Activated naive CD8-positive, alpha-beta T cell (primary cell): ENCODE results near the gene SMARCAL1.
"Not testable (repeated sequence)": the region's sequence is repeated elsewhere in the genome, so short reads cannot be mapped to it uniquely, and the experiment has no call there.

ENCODE experiments used
- H3K27ac Mint-ChIP-seq: one replicate; pipeline ENCODE4 v1.8.0; 2021; ENCODE audit warnings: mixed read lengths
- H3K27me3 Mint-ChIP-seq: one replicate; pipeline ENCODE4 v1.8.0; 2021; ENCODE audit warnings: mixed read lengths
- H3K36me3 Mint-ChIP-seq: one replicate; pipeline ENCODE4 v1.8.0; 2021; ENCODE audit warnings: mixed read lengths
- H3K4me1 Mint-ChIP-seq: one replicate; pipeline ENCODE4 v1.8.0; 2021; ENCODE audit warnings: low read depth, mixed read lengths
- H3K4me3 Mint-ChIP-seq: one replicate; pipeline ENCODE4 v1.8.0; 2021; ENCODE audit warnings: mild to moderate bottlenecking, mixed read lengths
- H3K9me3 Mint-ChIP-seq: one replicate; pipeline ENCODE4 v1.8.0; 2021; ENCODE audit warnings: low read depth, mixed read lengths

The SMARCAL1 gene

DNA sequence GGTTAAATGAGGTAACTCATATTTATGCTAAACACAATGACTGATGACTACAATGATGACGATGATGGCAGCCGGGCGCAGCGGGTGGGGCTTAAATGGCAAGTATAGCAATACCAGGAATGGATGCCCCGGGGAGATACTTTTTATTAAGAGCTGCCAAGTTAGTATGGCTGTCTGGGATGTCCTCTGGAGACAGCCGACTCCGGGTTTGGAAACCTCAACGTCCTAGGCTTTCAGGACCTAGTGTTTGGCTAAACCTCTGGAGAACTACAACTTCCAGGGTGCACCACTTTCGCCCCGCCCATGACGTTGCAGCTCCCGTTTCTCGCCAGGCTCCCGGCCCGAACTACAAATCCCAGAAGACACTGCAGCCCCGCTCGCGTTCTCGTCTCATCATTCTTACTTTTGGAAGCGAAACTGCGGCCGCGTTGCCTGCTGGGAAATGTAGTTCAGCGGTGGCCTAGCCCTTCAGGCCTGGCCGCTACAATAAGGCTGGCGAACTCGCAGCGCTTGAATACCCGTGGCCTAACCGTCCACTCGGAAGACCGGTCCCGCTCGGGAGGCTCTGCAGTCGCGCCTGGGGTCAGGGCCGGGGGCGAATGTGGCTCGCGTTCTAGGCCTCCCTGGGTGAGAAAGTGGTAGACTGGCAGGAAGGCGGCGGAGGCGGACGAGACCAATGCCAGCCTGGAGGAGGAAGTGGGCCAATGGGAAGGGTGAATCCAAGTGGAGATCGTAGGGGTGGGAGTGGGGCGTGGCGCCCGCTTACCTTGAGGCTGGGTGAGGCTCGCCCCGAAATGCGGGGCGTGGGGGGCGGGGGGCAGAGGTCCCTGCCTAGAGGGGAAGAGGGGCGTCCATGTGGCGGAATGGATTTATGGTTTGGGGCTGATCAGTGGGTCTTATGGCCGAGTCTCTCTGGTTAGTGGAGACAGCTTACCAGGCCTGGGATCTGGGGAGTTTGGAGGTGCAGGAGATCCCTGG, at the start of gene SMARCAL1:
TSS of gene SMARCAL1 (plus strand) at position 463 of the 978 bp plus-strand sequence. CDS start 2,221 bp downstream, outside the sequence.
- no peaks in the 10 kb centered on the region for H3K9me3 Mint-ChIP-seq
- peaks cover 3% of the 10 kb centered on the region for H3K36me3 Mint-ChIP-seq
- H3K27me3 Mint-ChIP-seq, result no peaks in the 10 kb centered on the region
- peaks cover 19% of the 10 kb centered on the region for H3K4me1 Mint-ChIP-seq
- peak within 1 kb of the TSS; percentile 96 for H3K27ac Mint-ChIP-seq
- peak within 1 kb of the TSS; percentile 96 for H3K4me3 Mint-ChIP-seq

DNA sequence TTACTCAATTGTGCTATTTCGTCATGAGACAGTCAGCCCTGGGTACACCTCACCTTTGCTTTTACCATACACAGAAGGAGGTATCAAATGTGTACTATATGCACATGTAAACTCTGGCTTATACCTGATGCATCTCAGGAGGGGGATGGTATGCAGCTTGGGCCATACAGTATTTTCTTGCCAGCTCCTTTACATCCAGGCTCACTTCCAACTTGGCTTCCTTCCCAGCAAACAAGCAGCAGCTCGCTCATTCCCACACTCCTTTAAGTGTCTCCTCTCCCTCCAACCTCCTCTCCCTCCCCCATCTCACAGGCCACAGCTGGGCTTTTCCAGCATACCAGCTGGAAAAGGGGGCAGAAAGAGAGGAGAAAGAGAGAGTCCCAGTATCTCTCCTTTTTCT, 49.6 kb upstream of the SMARCAL1 start:
- H3K9me3 Mint-ChIP-seq, result no peaks in the 10 kb centered on the region
- H3K4me3 Mint-ChIP-seq, result no peak overlapping the region
- no peaks in the 10 kb centered on the region for H3K36me3 Mint-ChIP-seq
- H3K27me3 Mint-ChIP-seq, result no peaks in the 10 kb centered on the region
- H3K4me1 Mint-ChIP-seq, result no peaks in the 10 kb centered on the region
- no peak overlapping the region for H3K27ac Mint-ChIP-seq

GRCh38 chr2:216363221-216363620, 49.1 kb upstream of the SMARCAL1 start:
- Mint-ChIP-seq H3K36me3 (no peaks in the 10 kb centered on the region), H3K27me3 (peaks cover 2% of the 10 kb centered on the region), H3K4me1 (no peaks in the 10 kb centered on the region), H3K4me3 (no peak overlapping the region), H3K9me3 (no peaks in the 10 kb centered on the region), H3K27ac (no peak overlapping the region)

DNA sequence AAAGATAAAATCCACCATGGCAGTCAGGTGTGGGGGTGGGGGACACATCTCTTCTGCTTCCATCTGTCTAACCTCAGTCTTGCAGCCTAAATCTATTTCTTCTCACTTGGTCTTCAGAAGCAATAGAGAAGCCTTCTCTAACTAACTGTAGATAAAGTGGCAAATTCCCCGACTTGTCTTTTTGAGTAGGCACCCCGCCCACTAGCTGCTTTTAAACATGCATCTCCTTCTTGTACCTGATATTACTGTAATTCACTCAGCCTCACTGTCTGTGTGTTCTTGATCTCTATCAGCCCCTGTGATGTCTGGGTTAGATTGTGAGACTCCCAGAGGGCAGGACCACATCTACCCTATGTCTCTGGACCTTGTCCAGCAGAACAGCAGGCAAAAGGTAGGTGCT, 46.8 kb upstream of the SMARCAL1 start:
- Mint-ChIP-seq H3K27me3 (peaks cover 10% of the 10 kb centered on the region), H3K4me1 (peaks cover 2% of the 10 kb centered on the region), H3K4me3 (no peak overlapping the region)

DNA sequence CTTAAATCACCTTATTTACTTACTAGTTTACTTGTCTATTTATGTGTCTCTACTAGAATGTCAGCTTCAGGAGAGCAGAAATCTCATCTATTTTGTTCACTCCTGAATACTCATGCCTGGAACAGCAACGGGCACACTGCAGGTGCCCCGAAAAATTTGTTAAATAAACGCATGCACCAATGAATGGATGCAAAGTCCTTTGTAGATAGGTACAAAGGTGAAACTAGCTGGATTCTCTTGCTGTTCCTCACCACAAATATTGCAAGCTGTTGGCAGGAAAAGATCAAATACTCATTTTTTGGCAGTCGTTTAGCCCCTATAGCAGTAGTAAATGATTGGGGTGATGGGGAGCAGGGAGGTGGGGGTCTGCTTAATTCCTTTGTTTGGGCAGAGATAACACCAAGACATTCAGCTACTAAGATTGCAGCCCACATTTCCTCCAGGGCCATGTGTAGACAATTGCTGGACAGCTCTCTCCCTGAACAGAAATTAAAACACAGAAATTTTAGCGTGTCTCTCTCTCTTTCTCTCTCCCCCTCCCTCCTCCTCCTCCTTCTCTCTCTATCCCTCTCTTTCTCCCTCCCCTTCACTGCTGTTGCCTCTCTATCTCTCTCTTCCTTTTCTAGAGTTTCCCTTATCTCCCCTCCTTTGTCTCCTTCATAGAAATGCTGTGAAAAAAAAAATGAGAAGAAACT, 45.4 kb upstream of the SMARCAL1 start:
- H3K27me3 Mint-ChIP-seq, result peaks cover 16% of the 10 kb centered on the region
- no peaks in the 10 kb centered on the region for H3K36me3 Mint-ChIP-seq
- no peak overlapping the region for H3K27ac Mint-ChIP-seq
- no peak overlapping the region for H3K4me3 Mint-ChIP-seq
- no peaks in the 10 kb centered on the region for H3K9me3 Mint-ChIP-seq
- peaks cover 8% of the 10 kb centered on the region for H3K4me1 Mint-ChIP-seq

More for the DNA sequence above, 46.8 kb upstream of the SMARCAL1 start:
- Mint-ChIP-seq H3K9me3 (no peaks in the 10 kb centered on the region), H3K27ac (no peak overlapping the region), H3K36me3 (no peaks in the 10 kb centered on the region)

GRCh38 chr2:216369821-216370220, 42.5 kb upstream of the SMARCAL1 start:
- Mint-ChIP-seq H3K4me1 (peaks cover 21% of the 10 kb centered on the region), H3K9me3 (no peaks in the 10 kb centered on the region), H3K36me3 (no peaks in the 10 kb centered on the region), H3K27ac (no peak overlapping the region), H3K4me3 (no peak overlapping the region), H3K27me3 (peaks cover 29% of the 10 kb centered on the region)

- Mint-ChIP-seq H3K27me3 (peaks cover 34% of the 10 kb centered on the region), H3K4me1 (peaks cover 21% of the 10 kb centered on the region), H3K36me3 (no peaks in the 10 kb centered on the region), H3K4me3 (peak overlapping the region; percentile 38), H3K27ac (no peak overlapping the region), H3K9me3 (no peaks in the 10 kb centered on the region)
Measured at GRCh38 chr2:216370961-216371712, 41.1 kb upstream of the SMARCAL1 start.

DNA sequence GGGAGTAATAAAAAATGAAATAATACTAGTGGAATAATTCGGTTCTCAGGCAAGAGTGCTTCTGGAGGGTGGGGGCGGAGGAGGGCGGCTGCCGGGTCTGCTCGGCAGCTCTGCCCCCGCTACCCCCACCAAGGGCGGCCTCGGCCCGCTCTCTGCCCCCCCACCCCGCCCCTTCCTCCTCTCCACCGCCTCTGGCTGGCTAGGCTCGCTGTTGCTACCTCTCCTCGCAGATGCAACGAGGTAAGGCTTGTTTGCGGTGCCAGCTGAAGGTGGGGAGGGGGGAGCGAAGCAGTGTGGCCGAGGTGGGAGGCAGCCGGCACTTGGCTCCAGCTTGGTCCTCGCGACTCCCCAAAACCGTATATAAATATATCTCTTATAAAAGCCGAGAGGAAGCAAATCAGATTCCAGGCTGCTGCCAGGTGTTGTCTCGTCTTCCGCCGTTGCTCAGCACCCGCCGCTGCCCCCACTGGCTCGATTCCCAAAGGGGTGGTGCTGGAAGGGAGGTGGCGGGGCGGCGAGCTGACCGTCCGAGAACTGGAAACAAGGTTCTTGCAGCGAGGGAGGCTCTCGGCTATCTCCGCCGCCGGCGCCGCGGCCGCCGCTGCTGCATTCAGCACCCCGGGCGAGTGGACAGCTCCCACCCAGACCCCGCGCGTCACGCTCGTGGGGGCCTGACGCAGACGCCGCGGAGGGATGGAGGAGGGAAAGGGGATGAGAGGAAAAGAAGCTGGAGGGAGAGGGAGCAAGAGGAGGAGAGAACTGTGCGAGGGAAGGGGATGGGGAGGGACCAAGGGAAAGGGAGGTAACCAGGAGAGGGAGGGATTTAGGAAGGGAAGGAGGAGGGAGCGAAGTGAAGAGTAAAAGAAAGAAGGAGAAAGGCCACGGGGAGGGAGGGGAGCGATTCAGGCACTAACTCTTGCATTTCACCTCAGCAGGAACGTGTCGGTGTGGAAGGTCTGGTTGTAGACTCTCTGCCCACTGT, 40.3 kb upstream of the SMARCAL1 start, which contains the start of gene MARCHF4:
TSS of gene MARCHF4 (minus strand) at position 763 of the 982 bp plus-strand sequence. CDS start 2,223 bp downstream, outside the sequence.
- no peaks in the 10 kb centered on the region for H3K9me3 Mint-ChIP-seq
- H3K4me3 Mint-ChIP-seq, result peak within 1 kb of the TSS; percentile 66
- H3K27ac Mint-ChIP-seq, result no peak within 1 kb of the TSS
- peaks cover 21% of the 10 kb centered on the region for H3K4me1 Mint-ChIP-seq
- H3K27me3 Mint-ChIP-seq, result peaks cover 34% of the 10 kb centered on the region
- H3K36me3 Mint-ChIP-seq, result no peaks in the 10 kb centered on the region

- H3K27ac Mint-ChIP-seq, result no peak overlapping the region
Measured at GRCh38 chr2:216372761-216373291, 39.5 kb upstream of the SMARCAL1 start.

GRCh38 chr2:216373896-216374295, 38.4 kb upstream of the SMARCAL1 start:
- H3K36me3 Mint-ChIP-seq, result no peaks in the 10 kb centered on the region
- no peak overlapping the region for H3K27ac Mint-ChIP-seq
- peaks cover 21% of the 10 kb centered on the region for H3K4me1 Mint-ChIP-seq
- H3K9me3 Mint-ChIP-seq, result no peaks in the 10 kb centered on the region
- no peak overlapping the region for H3K4me3 Mint-ChIP-seq
- peaks cover 32% of the 10 kb centered on the region for H3K27me3 Mint-ChIP-seq

More at GRCh38 chr2:216372761-216373291, 39.5 kb upstream of the SMARCAL1 start:
- no peaks in the 10 kb centered on the region for H3K9me3 Mint-ChIP-seq
- H3K27me3 Mint-ChIP-seq, result peaks cover 34% of the 10 kb centered on the region
- H3K4me1 Mint-ChIP-seq, result peaks cover 21% of the 10 kb centered on the region
- H3K36me3 Mint-ChIP-seq, result no peaks in the 10 kb centered on the region
- H3K4me3 Mint-ChIP-seq, result peak overlapping the region; percentile 66

GRCh38 chr2:216375286-216375685, 37.0 kb upstream of the SMARCAL1 start:
- Mint-ChIP-seq H3K27ac (no peak overlapping the region), H3K27me3 (peaks cover 25% of the 10 kb centered on the region), H3K36me3 (no peaks in the 10 kb centered on the region), H3K9me3 (no peaks in the 10 kb centered on the region), H3K4me1 (peaks cover 21% of the 10 kb centered on the region), H3K4me3 (no peak overlapping the region)

DNA sequence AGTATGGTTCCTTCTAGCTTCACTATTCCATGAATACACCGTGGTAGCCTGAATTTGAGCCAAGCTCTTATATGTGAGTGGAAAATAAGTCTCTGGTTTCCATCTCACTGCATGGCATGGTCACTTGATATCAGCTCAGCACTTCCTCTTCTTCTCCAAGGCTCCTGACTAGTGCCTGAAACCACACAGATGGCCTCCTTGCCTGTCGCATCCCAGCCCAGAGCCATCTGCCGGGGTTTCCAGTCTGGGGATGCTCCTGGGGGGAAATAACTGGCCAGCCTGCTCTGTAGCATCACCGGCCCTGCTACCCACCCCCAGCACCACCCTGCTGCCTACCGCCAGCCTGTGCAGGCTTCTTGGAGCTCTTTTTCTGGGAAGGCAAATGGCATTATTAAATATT, 32.3 kb upstream of the SMARCAL1 start:
- Mint-ChIP-seq H3K4me3 (no peak overlapping the region), H3K9me3 (no peaks in the 10 kb centered on the region), H3K27me3 (peaks cover 5% of the 10 kb centered on the region), H3K36me3 (no peaks in the 10 kb centered on the region), H3K27ac (no peak overlapping the region), H3K4me1 (no peaks in the 10 kb centered on the region)

DNA sequence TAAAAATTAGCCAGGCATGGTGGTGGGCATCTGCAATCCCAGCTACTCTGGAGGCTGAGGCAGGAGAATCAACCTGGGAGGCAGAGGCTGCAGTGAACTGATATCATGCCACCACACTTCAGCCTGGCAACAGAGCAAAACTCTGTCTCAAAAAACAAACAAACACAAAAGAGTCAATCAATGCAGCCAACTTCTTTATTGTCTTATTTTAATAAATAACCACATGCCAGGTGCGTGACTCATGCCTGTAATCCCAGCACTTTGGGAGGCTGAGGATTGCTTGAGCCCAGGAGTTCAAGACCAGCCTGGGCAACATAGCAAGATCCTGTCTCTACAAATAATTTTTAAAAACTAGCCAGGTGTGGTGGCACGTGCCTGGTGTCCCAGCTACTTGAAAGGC, 27.9 kb upstream of the SMARCAL1 start:
- H3K36me3 Mint-ChIP-seq, H3K4me3 Mint-ChIP-seq, H3K9me3 Mint-ChIP-seq, H3K27ac Mint-ChIP-seq, H3K27me3 Mint-ChIP-seq: not testable (repeated sequence)
- peaks cover 16% of the 10 kb centered on the region for H3K4me1 Mint-ChIP-seq
